ENCODE measurements around the gene ASB11.
"Not testable (repeated sequence)": the region's sequence is repeated elsewhere in the genome, so short reads cannot be mapped to it uniquely, and the experiment has no call there.

The ASB11 gene

GRCh38 chrX:15305899-15306298, 9.5 kb downstream of the ASB11 start:
- H3K36me3 ChIP-seq (ENCODE audit: control insufficient read depth in 1 of 2, insufficient read depth in 2 of 2, low read length in 2 of 2); H3K27ac ChIP-seq (ENCODE audit: low read length); H3K4me3 ChIP-seq (ENCODE audit: low read depth in 1 of 2, low read length in 2 of 2); H3K4me1 ChIP-seq (ENCODE audit: control insufficient read depth in 1 of 2, insufficient read depth in 2 of 2, low read length in 2 of 2); H3K9me3 ChIP-seq (ENCODE audit: control insufficient read depth in 1 of 2, low read length in 2 of 2); H3K27me3 ChIP-seq (ENCODE audit: low read depth, low read length): not testable (repeated sequence)

GRCh38 chrX:15301924-15302323, 13.5 kb downstream of the ASB11 start:
- no peaks in the 10 kb centered on the region for H3K4me1 ChIP-seq (ENCODE audit: control insufficient read depth in 1 of 2, insufficient read depth in 2 of 2, low read length in 2 of 2)
- no peaks in the 10 kb centered on the region for H3K9me3 ChIP-seq (ENCODE audit: control insufficient read depth in 1 of 2, low read length in 2 of 2)
- H3K4me3 ChIP-seq (ENCODE audit: low read depth in 1 of 2, low read length in 2 of 2), result no peak overlapping the region
- H3K36me3 ChIP-seq (ENCODE audit: control insufficient read depth in 1 of 2, insufficient read depth in 2 of 2, low read length in 2 of 2), result no peaks in the 10 kb centered on the region
- no peaks in the 10 kb centered on the region for H3K27me3 ChIP-seq (ENCODE audit: low read depth, low read length)
- H3K27ac ChIP-seq (ENCODE audit: low read length), result no peak overlapping the region

- H3K4me1 ChIP-seq (ENCODE audit: control insufficient read depth in 1 of 2, insufficient read depth in 2 of 2, low read length in 2 of 2), result no peaks in the 10 kb centered on the region
- H3K36me3 ChIP-seq (ENCODE audit: control insufficient read depth in 1 of 2, insufficient read depth in 2 of 2, low read length in 2 of 2), result no peaks in the 10 kb centered on the region
- no peak overlapping the region for H3K27ac ChIP-seq (ENCODE audit: low read length)
- H3K27me3 ChIP-seq (ENCODE audit: low read depth, low read length), result no peaks in the 10 kb centered on the region
- H3K4me3 ChIP-seq (ENCODE audit: low read depth in 1 of 2, low read length in 2 of 2), result no peak overlapping the region
- no peaks in the 10 kb centered on the region for H3K9me3 ChIP-seq (ENCODE audit: control insufficient read depth in 1 of 2, low read length in 2 of 2)
Observed at GRCh38 chrX:15299941-15300851, 15.2 kb downstream of the ASB11 start.

- Histone ChIP-seq H3K36me3 (ENCODE audit: control insufficient read depth in 1 of 2, insufficient read depth in 2 of 2, low read length in 2 of 2) (no peaks in the 10 kb centered on the region), H3K4me1 (ENCODE audit: control insufficient read depth in 1 of 2, insufficient read depth in 2 of 2, low read length in 2 of 2) (no peaks in the 10 kb centered on the region), H3K27ac (ENCODE audit: low read length) (peak overlapping the region; percentile 39), H3K4me3 (ENCODE audit: low read depth in 1 of 2, low read length in 2 of 2) (no peak overlapping the region), H3K27me3 (ENCODE audit: low read depth, low read length) (no peaks in the 10 kb centered on the region), H3K9me3 (ENCODE audit: control insufficient read depth in 1 of 2, low read length in 2 of 2) (no peaks in the 10 kb centered on the region)
Observed at GRCh38 chrX:15298780-15299179, 16.7 kb downstream of the ASB11 start.

- no peaks in the 10 kb centered on the region for H3K4me1 ChIP-seq (ENCODE audit: control insufficient read depth in 1 of 2, insufficient read depth in 2 of 2, low read length in 2 of 2)
- no peak overlapping the region for H3K4me3 ChIP-seq (ENCODE audit: low read depth in 1 of 2, low read length in 2 of 2)
- peak overlapping the region; percentile 39 for H3K27ac ChIP-seq (ENCODE audit: low read length)
- no peaks in the 10 kb centered on the region for H3K9me3 ChIP-seq (ENCODE audit: control insufficient read depth in 1 of 2, low read length in 2 of 2)
- no peaks in the 10 kb centered on the region for H3K27me3 ChIP-seq (ENCODE audit: low read depth, low read length)
- no peaks in the 10 kb centered on the region for H3K36me3 ChIP-seq (ENCODE audit: control insufficient read depth in 1 of 2, insufficient read depth in 2 of 2, low read length in 2 of 2)
Observed at GRCh38 chrX:15298201-15298600, 17.2 kb downstream of the ASB11 start.

- H3K27ac ChIP-seq (ENCODE audit: low read length), result no peak overlapping the region
- no peaks in the 10 kb centered on the region for H3K36me3 ChIP-seq (ENCODE audit: control insufficient read depth in 1 of 2, insufficient read depth in 2 of 2, low read length in 2 of 2)
- no peak overlapping the region for H3K4me3 ChIP-seq (ENCODE audit: low read depth in 1 of 2, low read length in 2 of 2)
Observed at GRCh38 chrX:15293451-15293850, 22.0 kb downstream of the ASB11 start.

GRCh38 chrX:15292861-15293260, 22.6 kb downstream of the ASB11 start:
- no peaks in the 10 kb centered on the region for H3K27me3 ChIP-seq (ENCODE audit: low read depth, low read length)
- no peak overlapping the region for H3K4me3 ChIP-seq (ENCODE audit: low read depth in 1 of 2, low read length in 2 of 2)

More at GRCh38 chrX:15293451-15293850, 22.0 kb downstream of the ASB11 start:
- no peaks in the 10 kb centered on the region for H3K27me3 ChIP-seq (ENCODE audit: low read depth, low read length)
- H3K4me1 ChIP-seq (ENCODE audit: control insufficient read depth in 1 of 2, insufficient read depth in 2 of 2, low read length in 2 of 2), result no peaks in the 10 kb centered on the region
- no peaks in the 10 kb centered on the region for H3K9me3 ChIP-seq (ENCODE audit: control insufficient read depth in 1 of 2, low read length in 2 of 2)

GRCh38 chrX:15277604-15278003, 37.8 kb downstream of the ASB11 start:
- no peaks in the 10 kb centered on the region for H3K9me3 ChIP-seq (ENCODE audit: control insufficient read depth in 1 of 2, low read length in 2 of 2)
- no peak overlapping the region for H3K4me3 ChIP-seq (ENCODE audit: low read depth in 1 of 2, low read length in 2 of 2)
- H3K27me3 ChIP-seq (ENCODE audit: low read depth, low read length), result no peaks in the 10 kb centered on the region
- no peaks in the 10 kb centered on the region for H3K36me3 ChIP-seq (ENCODE audit: control insufficient read depth in 1 of 2, insufficient read depth in 2 of 2, low read length in 2 of 2)
- H3K4me1 ChIP-seq (ENCODE audit: control insufficient read depth in 1 of 2, insufficient read depth in 2 of 2, low read length in 2 of 2), result no peaks in the 10 kb centered on the region
- H3K27ac ChIP-seq (ENCODE audit: low read length), result no peak overlapping the region

More at GRCh38 chrX:15292861-15293260, 22.6 kb downstream of the ASB11 start:
- Histone ChIP-seq H3K4me1 (ENCODE audit: control insufficient read depth in 1 of 2, insufficient read depth in 2 of 2, low read length in 2 of 2) (no peaks in the 10 kb centered on the region), H3K36me3 (ENCODE audit: control insufficient read depth in 1 of 2, insufficient read depth in 2 of 2, low read length in 2 of 2) (no peaks in the 10 kb centered on the region), H3K9me3 (ENCODE audit: control insufficient read depth in 1 of 2, low read length in 2 of 2) (no peaks in the 10 kb centered on the region), H3K27ac (ENCODE audit: low read length) (no peak overlapping the region)

GRCh38 chrX:15274946-15275345, 40.5 kb downstream of the ASB11 start:
- no peaks in the 10 kb centered on the region for H3K27me3 ChIP-seq (ENCODE audit: low read depth, low read length)
- H3K27ac ChIP-seq (ENCODE audit: low read length), result no peak overlapping the region
- peaks cover 0 to 5% of the 10 kb centered on the region in 2 donors for H3K4me1 ChIP-seq (ENCODE audit: control insufficient read depth in 1 of 2, insufficient read depth in 2 of 2, low read length in 2 of 2)
- H3K9me3 ChIP-seq (ENCODE audit: control insufficient read depth in 1 of 2, low read length in 2 of 2), result no peaks in the 10 kb centered on the region
- no peaks in the 10 kb centered on the region for H3K36me3 ChIP-seq (ENCODE audit: control insufficient read depth in 1 of 2, insufficient read depth in 2 of 2, low read length in 2 of 2)
- H3K4me3 ChIP-seq (ENCODE audit: low read depth in 1 of 2, low read length in 2 of 2), result no peak overlapping the region

GRCh38 chrX:15273275-15273674, 42.2 kb downstream of the ASB11 start:
- not testable (repeated sequence) for H3K36me3 ChIP-seq (ENCODE audit: control insufficient read depth in 1 of 2, insufficient read depth in 2 of 2, low read length in 2 of 2); H3K9me3 ChIP-seq (ENCODE audit: control insufficient read depth in 1 of 2, low read length in 2 of 2); H3K27ac ChIP-seq (ENCODE audit: low read length); H3K4me3 ChIP-seq (ENCODE audit: low read depth in 1 of 2, low read length in 2 of 2); H3K4me1 ChIP-seq (ENCODE audit: control insufficient read depth in 1 of 2, insufficient read depth in 2 of 2, low read length in 2 of 2); H3K27me3 ChIP-seq (ENCODE audit: low read depth, low read length)

GRCh38 chrX:15271757-15272156, 43.7 kb downstream of the ASB11 start:
- Histone ChIP-seq H3K4me1 (ENCODE audit: control insufficient read depth in 1 of 2, insufficient read depth in 2 of 2, low read length in 2 of 2) (peaks cover 0 to 9% of the 10 kb centered on the region in 2 donors), H3K9me3 (ENCODE audit: control insufficient read depth in 1 of 2, low read length in 2 of 2) (no peaks in the 10 kb centered on the region), H3K27ac (ENCODE audit: low read length) (no peak overlapping the region), H3K36me3 (ENCODE audit: control insufficient read depth in 1 of 2, insufficient read depth in 2 of 2, low read length in 2 of 2) (no peaks in the 10 kb centered on the region), H3K4me3 (ENCODE audit: low read depth in 1 of 2, low read length in 2 of 2) (no peak overlapping the region), H3K27me3 (ENCODE audit: low read depth, low read length) (no peaks in the 10 kb centered on the region)

All from muscle layer of duodenum (tissue), 2 donors.